HepG2 (cell line): ENCODE results near the gene BCL7A. TPM values are rescaled to one million over a fixed set of nuclear protein-coding genes. Genes with fewer than 3 reads are reported as not detected.

ENCODE experiments used
- KAT7 ChIP-seq: IDR thresholded peaks from 2 replicates; pipeline ENCODE4 v1.6.1; 2018; ENCODE audit warnings: borderline replicate concordance, missing compliant biosample characterization
- NFAT5 ChIP-seq: sonication (generic); formaldehyde crosslinking; IDR thresholded peaks from 2 replicates; pipeline ENCODE4 v1.4.0; 2020; ENCODE audit warnings: missing genetic modification reagents
- NFKB2 ChIP-seq: sonication (generic); formaldehyde crosslinking; IDR thresholded peaks from 2 replicates; pipeline ENCODE4 v1.4.0; 2020; ENCODE audit warnings: missing genetic modification reagents, borderline replicate concordance
- SMYD3 ChIP-seq: sonication (generic); formaldehyde crosslinking; IDR thresholded peaks from 2 replicates; pipeline ENCODE4 v1.8.1; 2023; ENCODE audit warnings: mild to moderate bottlenecking, missing genetic modification reagents
- ZNF335 ChIP-seq: sonication (generic); formaldehyde crosslinking; IDR thresholded peaks from 2 replicates; pipeline ENCODE4 v1.4.0; 2020; ENCODE audit warnings: missing genetic modification reagents
- ZNF441 ChIP-seq: sonication (generic); formaldehyde crosslinking; IDR thresholded peaks from 2 replicates; pipeline ENCODE4 v1.7.0; 2021; ENCODE audit warnings: missing genetic modification reagents, borderline replicate concordance
- polyA plus RNA-seq, 8 experiments: library from polyadenylated mRNA; depleted of rRNA in 3 of 8; stranded (reverse) in 7 of 8; unstranded in 1 of 8; fragments of >200 nt; fragmentation: Illumina TruSeq in 4 of 8; extraction: Trizol in 4 of 8; gene quantifications; 2 replicates each; pipeline versions ENCODE4 v1.2.1 to v1.2.3, GENCODE V29; 2011 to 2016; ENCODE audit warnings: low read depth in 4 of 8, missing spikeins in 1 of 8, mixed read lengths in 1 of 8; ENCODE audit not compliant: insufficient read depth in 1 of 8
- total RNA-seq, 5 experiments: library from RNA; depleted of rRNA; stranded (reverse); fragments of >200 nt; fragmentation: Illumina TruSeq; extraction: Trizol; gene quantifications; 2 replicates each; pipeline ENCODE4 v1.2.3, GENCODE V29; 2016; ENCODE audit warnings: low read depth in 1 of 5
- TF ChIP-seq, protein P1 (sequence below): IDR thresholded peaks from 2 replicates; pipeline ENCODE4 v1.6.1; 2012; ENCODE audit warnings: low read length, improper control_type of control experiment
- TF ChIP-seq, protein P2 (sequence below): fragments of 450-650 bp; IDR thresholded peaks from 2 replicates; pipeline ENCODE4 v1.6.1; 2017

The BCL7A gene
- total and polyA plus RNA-seq, 2 of the 13 experiments (the other 11 are each of a cell fraction or from before 2014, with no cell fraction given): 4.1 to 6.2 TPM

- TF ChIP-seq, protein P1, sequence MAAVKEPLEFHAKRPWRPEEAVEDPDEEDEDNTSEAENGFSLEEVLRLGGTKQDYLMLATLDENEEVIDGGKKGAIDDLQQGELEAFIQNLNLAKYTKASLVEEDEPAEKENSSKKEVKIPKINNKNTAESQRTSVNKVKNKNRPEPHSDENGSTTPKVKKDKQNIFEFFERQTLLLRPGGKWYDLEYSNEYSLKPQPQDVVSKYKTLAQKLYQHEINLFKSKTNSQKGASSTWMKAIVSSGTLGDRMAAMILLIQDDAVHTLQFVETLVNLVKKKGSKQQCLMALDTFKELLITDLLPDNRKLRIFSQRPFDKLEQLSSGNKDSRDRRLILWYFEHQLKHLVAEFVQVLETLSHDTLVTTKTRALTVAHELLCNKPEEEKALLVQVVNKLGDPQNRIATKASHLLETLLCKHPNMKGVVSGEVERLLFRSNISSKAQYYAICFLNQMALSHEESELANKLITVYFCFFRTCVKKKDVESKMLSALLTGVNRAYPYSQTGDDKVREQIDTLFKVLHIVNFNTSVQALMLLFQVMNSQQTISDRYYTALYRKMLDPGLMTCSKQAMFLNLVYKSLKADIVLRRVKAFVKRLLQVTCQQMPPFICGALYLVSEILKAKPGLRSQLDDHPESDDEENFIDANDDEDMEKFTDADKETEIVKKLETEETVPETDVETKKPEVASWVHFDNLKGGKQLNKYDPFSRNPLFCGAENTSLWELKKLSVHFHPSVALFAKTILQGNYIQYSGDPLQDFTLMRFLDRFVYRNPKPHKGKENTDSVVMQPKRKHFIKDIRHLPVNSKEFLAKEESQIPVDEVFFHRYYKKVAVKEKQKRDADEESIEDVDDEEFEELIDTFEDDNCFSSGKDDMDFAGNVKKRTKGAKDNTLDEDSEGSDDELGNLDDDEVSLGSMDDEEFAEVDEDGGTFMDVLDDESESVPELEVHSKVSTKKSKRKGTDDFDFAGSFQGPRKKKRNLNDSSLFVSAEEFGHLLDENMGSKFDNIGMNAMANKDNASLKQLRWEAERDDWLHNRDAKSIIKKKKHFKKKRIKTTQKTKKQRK: no peak
- TF ChIP-seq ZNF441 (no peak; the same call in 1 of the 2 replicates), NFKB2 (peak; percentile 90; the same call in 1 of the 2 replicates), ZNF335 (no peak), SMYD3 (0 out of 2 replicates have a peak, but pooled peaks have one; percentile 33), KAT7 (CRISPR knock-in tag) (no peak), NFAT5 (CRISPR knock-in tag) (peak; percentile 90; the same call in 1 of the 2 replicates)
- TF ChIP-seq, protein P2, sequence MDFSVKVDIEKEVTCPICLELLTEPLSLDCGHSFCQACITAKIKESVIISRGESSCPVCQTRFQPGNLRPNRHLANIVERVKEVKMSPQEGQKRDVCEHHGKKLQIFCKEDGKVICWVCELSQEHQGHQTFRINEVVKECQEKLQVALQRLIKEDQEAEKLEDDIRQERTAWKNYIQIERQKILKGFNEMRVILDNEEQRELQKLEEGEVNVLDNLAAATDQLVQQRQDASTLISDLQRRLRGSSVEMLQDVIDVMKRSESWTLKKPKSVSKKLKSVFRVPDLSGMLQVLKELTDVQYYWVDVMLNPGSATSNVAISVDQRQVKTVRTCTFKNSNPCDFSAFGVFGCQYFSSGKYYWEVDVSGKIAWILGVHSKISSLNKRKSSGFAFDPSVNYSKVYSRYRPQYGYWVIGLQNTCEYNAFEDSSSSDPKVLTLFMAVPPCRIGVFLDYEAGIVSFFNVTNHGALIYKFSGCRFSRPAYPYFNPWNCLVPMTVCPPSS: no peak
Observed at GRCh38 chr12:122078141-122079032, 56.7 kb downstream of the BCL7A start, which contains the start of gene MLXIP (continued).
